Right atrium auricular region (tissue), 2 donors: ENCODE results near the gene CLASP1. TPM values are rescaled to one million over a fixed set of nuclear protein-coding genes. Genes with fewer than 3 reads are reported as not detected.

Source experiments
- DNase-seq: peaks from one replicate; pipeline ENCODE4 v3.0.0-alpha.2; 2019; ENCODE audit warnings: low spot score
- H3K27ac ChIP-seq, 2 donors: fragments of 200-600 bp; sonication (generic); 1 replicate in 1 of 2; 2 replicates in 1 of 2; pipeline ENCODE4 v1.5.1; 2016 to 2019
- H3K27me3 ChIP-seq, 2 donors: fragments of 200-600 bp; sonication (generic); one replicate each; pipeline versions ENCODE4 v1.5.1 to v1.6.0; 2017 to 2019
- H3K36me3 ChIP-seq: fragments of 200-600 bp; sonication (generic); one replicate; pipeline ENCODE4 v1.5.1; 2016
- H3K4me1 ChIP-seq, 2 donors: fragments of 200-600 bp; sonication (generic); one replicate each; pipeline versions ENCODE4 v1.5.1 to v1.6.0; 2017 to 2019
- H3K4me3 ChIP-seq, 2 donors: fragments of 200-600 bp; sonication (generic); 1 replicate in 1 of 2; 2 replicates in 1 of 2; pipeline ENCODE4 v1.5.1; 2017 to 2019; ENCODE audit warnings: mild to moderate bottlenecking in 1 of 2, moderate library complexity in 1 of 2
- H3K9me3 ChIP-seq, 2 donors: fragments of 200-600 bp; sonication (generic); one replicate each; pipeline ENCODE4 v1.5.1; 2019
- total RNA-seq, 2 donors: library from RNA; depleted of rRNA; stranded (reverse); fragments of >200 nt; gene quantifications; one replicate each; pipeline ENCODE4 v1.1.0, GENCODE V29; 2016
- TF ChIP-seq, protein P1 (sequence below), 2 donors: fragments of 200-600 bp; sonication (generic); IDR thresholded peaks; one replicate each; pipeline ENCODE4 v1.5.1; 2019; ENCODE audit warnings: antibody characterized with exemption in 2 of 2

CLASP1 gene
- total RNA-seq, 2 donors from 2014 or later, result 42.4 to 47.8 TPM

DNA sequence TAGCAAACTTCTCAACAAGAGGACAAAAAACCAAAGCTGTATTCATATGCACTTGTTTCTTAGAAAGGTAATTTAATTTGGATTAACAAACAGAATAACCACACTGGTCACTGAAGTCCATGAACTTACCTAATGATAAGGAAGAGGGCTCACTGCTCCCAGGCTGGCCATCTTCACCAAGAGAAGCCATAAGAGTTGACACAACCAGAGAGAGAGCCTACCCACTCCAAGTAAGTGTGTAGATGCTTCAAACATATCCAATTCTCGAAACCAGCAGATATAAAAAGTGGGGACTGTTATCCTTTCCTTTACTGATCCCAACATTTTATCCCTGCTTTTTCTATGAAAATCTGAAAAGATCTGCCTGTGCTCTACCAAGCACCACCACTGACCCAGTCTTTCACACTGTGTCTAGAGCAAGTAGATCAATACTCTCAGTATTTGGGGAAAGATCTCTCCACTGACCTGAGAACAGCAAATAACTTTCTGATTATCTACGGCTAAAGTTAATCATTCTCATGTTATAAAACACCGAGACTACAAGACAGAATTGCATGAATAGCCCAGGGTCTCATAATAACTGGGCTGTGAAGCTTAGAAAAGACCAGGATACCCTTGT is 230.1 kb downstream of the CLASP1 start:
- TF ChIP-seq, protein P1, sequence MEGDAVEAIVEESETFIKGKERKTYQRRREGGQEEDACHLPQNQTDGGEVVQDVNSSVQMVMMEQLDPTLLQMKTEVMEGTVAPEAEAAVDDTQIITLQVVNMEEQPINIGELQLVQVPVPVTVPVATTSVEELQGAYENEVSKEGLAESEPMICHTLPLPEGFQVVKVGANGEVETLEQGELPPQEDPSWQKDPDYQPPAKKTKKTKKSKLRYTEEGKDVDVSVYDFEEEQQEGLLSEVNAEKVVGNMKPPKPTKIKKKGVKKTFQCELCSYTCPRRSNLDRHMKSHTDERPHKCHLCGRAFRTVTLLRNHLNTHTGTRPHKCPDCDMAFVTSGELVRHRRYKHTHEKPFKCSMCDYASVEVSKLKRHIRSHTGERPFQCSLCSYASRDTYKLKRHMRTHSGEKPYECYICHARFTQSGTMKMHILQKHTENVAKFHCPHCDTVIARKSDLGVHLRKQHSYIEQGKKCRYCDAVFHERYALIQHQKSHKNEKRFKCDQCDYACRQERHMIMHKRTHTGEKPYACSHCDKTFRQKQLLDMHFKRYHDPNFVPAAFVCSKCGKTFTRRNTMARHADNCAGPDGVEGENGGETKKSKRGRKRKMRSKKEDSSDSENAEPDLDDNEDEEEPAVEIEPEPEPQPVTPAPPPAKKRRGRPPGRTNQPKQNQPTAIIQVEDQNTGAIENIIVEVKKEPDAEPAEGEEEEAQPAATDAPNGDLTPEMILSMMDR (IDR thresholded peaks at IDR 0.05), result no peak
- H3K9me3 ChIP-seq, result no peaks in the 10 kb centered on the region
- H3K27ac ChIP-seq, result no peak overlapping the region

DNA sequence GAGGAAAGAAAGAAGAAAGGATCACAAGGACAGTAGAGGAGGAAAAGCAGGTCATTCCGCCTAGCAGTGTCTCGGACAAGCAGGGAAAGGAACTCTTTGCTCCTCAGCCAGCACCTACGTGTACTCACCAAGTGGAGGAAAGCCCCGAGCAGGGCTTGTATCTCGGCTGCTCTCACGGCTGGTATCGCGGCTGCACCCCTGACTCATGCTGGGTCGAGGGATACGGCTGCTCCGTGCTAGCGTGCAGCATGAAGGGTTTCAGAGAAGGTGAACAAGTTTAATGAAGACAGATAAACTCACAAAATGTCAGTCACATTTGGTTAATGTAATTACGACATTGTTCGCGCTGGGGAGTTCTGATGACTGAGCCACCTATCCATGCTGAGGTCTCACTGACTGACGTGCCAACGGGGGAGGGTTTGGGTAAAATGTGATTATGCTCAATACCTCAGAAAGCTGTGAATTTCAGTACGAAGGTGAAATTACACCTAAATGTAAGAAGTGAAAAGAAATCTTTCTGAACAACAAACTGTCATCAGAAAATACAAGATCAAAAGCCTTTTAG is 230.7 kb downstream of the CLASP1 start:
- Histone ChIP-seq H3K4me1 (no peaks in the 10 kb centered on the region), H3K4me3 (no peak overlapping the region), H3K27me3 (no peaks in the 10 kb centered on the region), H3K27ac (no peak overlapping the region), H3K36me3 (peaks cover 21% of the 10 kb centered on the region), H3K9me3 (no peaks in the 10 kb centered on the region)
- TF ChIP-seq, protein P1 (IDR thresholded peaks at IDR 0.05), result no peak
- no peak for DNase-seq

More for the DNA sequence above, 230.1 kb downstream of the CLASP1 start:
- H3K27me3 ChIP-seq, result no peaks in the 10 kb centered on the region
- no peak overlapping the region for H3K4me3 ChIP-seq
- no peak for DNase-seq
- H3K4me1 ChIP-seq, result no peaks in the 10 kb centered on the region
- H3K36me3 ChIP-seq, result peaks cover 16% of the 10 kb centered on the region

DNA sequence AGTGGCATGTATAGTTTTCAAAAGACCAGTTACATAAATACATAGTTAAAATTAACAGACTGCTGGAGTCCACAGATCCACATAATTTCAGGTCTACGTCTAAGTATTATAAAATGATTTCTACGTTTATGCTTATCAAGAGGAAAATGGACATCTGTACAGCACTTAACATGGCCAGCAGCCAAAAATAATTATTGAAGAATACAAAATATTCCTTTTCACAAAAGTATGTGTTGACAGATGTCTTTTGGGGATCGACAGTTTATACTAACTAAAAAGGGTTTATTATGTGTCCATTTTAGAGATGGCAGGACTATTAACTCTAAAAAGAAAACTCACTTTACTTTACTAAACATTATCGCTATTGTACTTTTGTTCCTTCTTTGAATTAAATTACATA is 231.4 kb downstream of the CLASP1 start:
- Histone ChIP-seq H3K36me3 (peaks cover 28% of the 10 kb centered on the region), H3K4me3 (no peak overlapping the region), H3K9me3 (no peaks in the 10 kb centered on the region), H3K4me1 (no peaks in the 10 kb centered on the region), H3K27me3 (no peaks in the 10 kb centered on the region), H3K27ac (no peak overlapping the region)
- no peak for DNase-seq
- TF ChIP-seq, protein P1 (IDR thresholded peaks at IDR 0.05), result no peak

DNA sequence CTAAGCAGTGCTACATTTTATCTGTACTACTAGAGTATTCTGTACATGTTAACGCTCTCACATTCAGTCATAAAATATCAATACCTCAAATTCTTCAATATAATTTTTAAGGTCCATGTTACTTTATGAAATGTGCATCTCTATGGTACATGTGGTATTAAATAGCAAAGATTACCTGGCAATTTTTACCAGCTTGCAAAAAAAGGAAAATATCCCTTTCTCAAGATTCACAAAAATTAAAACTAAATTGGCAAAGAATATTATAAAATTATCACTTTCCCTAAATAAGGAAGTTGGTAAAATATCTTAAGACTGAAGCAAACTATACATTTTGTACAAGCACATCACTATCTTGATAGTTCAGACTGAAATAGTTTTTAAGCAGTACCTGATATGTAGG is 233.5 kb downstream of the CLASP1 start:
- no peak overlapping the region for H3K27ac ChIP-seq
- H3K4me3 ChIP-seq, result no peak overlapping the region
- no peak for DNase-seq
- TF ChIP-seq, protein P1 (IDR thresholded peaks at IDR 0.05), result no peak
- H3K27me3 ChIP-seq, result no peaks in the 10 kb centered on the region
- no peaks in the 10 kb centered on the region for H3K9me3 ChIP-seq
- no peaks in the 10 kb centered on the region for H3K4me1 ChIP-seq
- peaks cover 24% of the 10 kb centered on the region for H3K36me3 ChIP-seq

DNA sequence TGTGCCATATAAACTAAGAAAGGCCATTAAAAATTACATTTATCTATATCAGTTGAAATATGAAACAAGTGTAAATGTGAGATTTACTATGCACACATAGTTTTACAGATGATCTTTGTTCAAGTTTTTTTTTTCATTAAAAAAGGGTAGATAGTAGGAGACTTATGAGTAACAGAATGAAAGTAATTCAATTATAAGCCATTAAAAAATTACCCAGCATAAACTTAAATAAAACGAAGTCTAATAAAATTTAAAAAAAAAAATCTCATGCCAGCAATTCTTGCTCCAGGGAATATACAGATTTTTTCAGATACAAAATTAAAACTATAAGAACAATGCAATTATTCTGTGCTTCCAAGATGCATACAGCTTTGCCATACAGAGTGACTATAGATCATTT is 236.9 kb downstream of the CLASP1 start:
- Histone ChIP-seq H3K4me1 (no peaks in the 10 kb centered on the region), H3K36me3 (peaks cover 53% of the 10 kb centered on the region), H3K9me3 (no peaks in the 10 kb centered on the region), H3K27ac (no peak overlapping the region), H3K4me3 (no peak overlapping the region), H3K27me3 (no peaks in the 10 kb centered on the region)
- no peak for DNase-seq
- TF ChIP-seq, protein P1 (IDR thresholded peaks at IDR 0.05), result no peak

DNA sequence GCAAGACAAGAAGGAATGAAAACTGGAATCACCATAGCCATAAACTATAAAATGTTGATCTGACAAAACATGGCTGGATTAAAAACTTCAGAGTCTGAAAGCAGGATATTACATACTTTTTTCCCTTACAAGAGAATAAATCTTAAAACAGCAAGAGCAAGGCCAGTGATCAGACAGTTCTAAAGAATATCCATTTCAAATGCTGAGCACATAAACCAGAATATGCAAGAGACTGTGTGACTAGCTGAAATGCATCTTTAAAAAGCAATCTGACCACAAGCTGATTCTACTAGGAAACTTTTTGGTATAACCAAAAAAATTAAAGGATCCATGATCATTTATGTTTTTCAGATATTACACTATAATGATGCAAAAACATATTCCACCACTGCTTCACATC is 239.3 kb downstream of the CLASP1 start:
- Histone ChIP-seq H3K27ac (no peak overlapping the region), H3K27me3 (no peaks in the 10 kb centered on the region), H3K36me3 (peaks cover 76% of the 10 kb centered on the region), H3K4me3 (no peak overlapping the region), H3K9me3 (no peaks in the 10 kb centered on the region), H3K4me1 (no peaks in the 10 kb centered on the region)
- TF ChIP-seq, protein P1 (IDR thresholded peaks at IDR 0.05), result no peak
- no peak for DNase-seq
